NOMO-1 (cell line): ENCODE results near the gene UTP3.
A peak's percentile ranks its signal among the peaks of the same experiment; 100 is the strongest.
"Not testable (repeated sequence)": the region's sequence is repeated elsewhere in the genome, so short reads cannot be mapped to it uniquely, and the experiment has no call there.

Experiments
- DNase-seq, 2 experiments: peaks; one replicate each; lab custom pipeline; 2025; ENCODE audit not compliant: unreplicated experiment in 2 of 2; lab: John Stamatoyannopoulos, UW

The UTP3 gene

GRCh38 chr4:70681704-70682103, 6.6 kb upstream of the UTP3 start:
- DNase-seq, result no peak

GRCh38 chr4:70682142-70682541, 6.2 kb upstream of the UTP3 start:
- DNase-seq, result not testable (repeated sequence)

GRCh38 chr4:70687392-70687791, 940 bp upstream of the UTP3 start:
- no peak for DNase-seq

- DNase-seq, result no peak
Observed at GRCh38 chr4:70688795-70689231, 481 bp downstream of the UTP3 start.

- DNase-seq, result peak; percentile 30 to 67
Observed at GRCh38 chr4:70691661-70692060, 3.3 kb downstream of the UTP3 start.

GRCh38 chr4:70694633-70695032, 6.3 kb downstream of the UTP3 start:
- not testable (repeated sequence) for DNase-seq

GRCh38 chr4:70698435-70698834, 10.1 kb downstream of the UTP3 start:
- not testable (repeated sequence) for DNase-seq

GRCh38 chr4:70700712-70701111, 12.4 kb downstream of the UTP3 start:
- DNase-seq, result no peak

GRCh38 chr4:70701271-70701670, 12.9 kb downstream of the UTP3 start:
- no peak for DNase-seq

GRCh38 chr4:70702592-70702991, 14.3 kb downstream of the UTP3 start:
- not testable (repeated sequence) for DNase-seq

GRCh38 chr4:70703619-70704214, 15.4 kb downstream of the UTP3 start:
- DNase-seq, result no peak

GRCh38 chr4:70704215-70704930, 16.0 kb downstream of the UTP3 start:
- DNase-seq, result peak; percentile 30 to 67

- DNase-seq, result no peak
Observed at GRCh38 chr4:70704931-70705182, 16.5 kb downstream of the UTP3 start.

GRCh38 chr4:70705183-70706043, 17.1 kb downstream of the UTP3 start:
- DNase-seq, result peak; percentile 46 to 67

- no peak for DNase-seq
Observed at GRCh38 chr4:70706044-70706461, 17.7 kb downstream of the UTP3 start.

- no peak for DNase-seq
Observed at GRCh38 chr4:70706516-70706915, 18.2 kb downstream of the UTP3 start.

- no peak for DNase-seq
Observed at GRCh38 chr4:70709611-70710205, 21.4 kb downstream of the UTP3 start.

- DNase-seq, result no peak
Observed at GRCh38 chr4:70711599-70711998, 23.3 kb downstream of the UTP3 start.

- DNase-seq, result no peak
Observed at GRCh38 chr4:70712150-70712549, 23.8 kb downstream of the UTP3 start.

GRCh38 chr4:70712604-70713452, 24.5 kb downstream of the UTP3 start:
- no peak for DNase-seq
